ENCODE measurements around the gene LYPD8. TPM values are rescaled to one million over a fixed set of nuclear protein-coding genes. Genes with fewer than 3 reads are reported as not detected.

Gene LYPD8
- total and polyA plus RNA-seq, 2 donors from 2014 or later: 0.92 to 3.2 TPM

DNA sequence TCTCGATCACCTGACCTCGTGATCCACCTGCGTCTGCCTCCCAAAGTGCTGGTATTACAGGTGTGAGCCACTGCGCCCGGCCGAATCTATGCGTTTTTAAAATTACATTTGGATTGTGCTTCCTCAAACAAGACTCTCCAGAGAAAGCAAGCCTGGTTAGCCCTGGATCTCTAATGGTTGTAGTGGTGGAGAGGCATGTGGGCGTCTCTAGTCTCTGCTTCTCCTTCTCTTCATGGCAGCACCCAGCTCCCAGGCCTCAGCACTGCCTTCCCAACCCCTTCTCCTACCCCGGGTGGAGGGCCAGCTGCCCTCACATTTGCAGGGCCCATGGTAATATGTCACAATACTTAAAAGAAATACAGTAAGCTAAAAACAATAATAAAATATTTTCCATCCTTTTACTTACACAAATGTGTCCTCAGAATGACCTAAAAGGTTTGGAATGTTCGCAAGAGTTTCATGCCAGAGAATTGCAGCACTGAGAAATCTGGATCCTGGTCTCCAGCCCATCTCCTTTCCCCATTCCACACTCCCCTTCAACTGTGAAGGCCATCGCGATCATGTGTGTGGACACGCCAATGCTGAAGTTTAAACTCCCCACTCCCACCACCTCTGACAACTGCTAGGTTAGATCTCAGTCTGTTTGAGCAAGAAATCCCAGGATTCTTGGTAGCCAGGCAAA, 60.0 kb downstream of the LYPD8 start:
- Histone ChIP-seq H3K9me3 (ENCODE audit: control insufficient read depth in 2 of 3, insufficient read depth in 1 of 3, low read length in 3 of 3) (peaks cover 0 to 2% (median 0%) of the 10 kb centered on the region in 3 donors), H3K9ac (ENCODE audit: low read length in 3 of 3) (no peak overlapping the region), H3K27me3 (ENCODE audit: control insufficient read depth, insufficient read depth, low read length) (no peaks in the 10 kb centered on the region), H3K4me3 (ENCODE audit: low read length in 3 of 3) (no peak overlapping the region), H3K4me1 (ENCODE audit: control insufficient read depth in 2 of 3, insufficient read depth in 2 of 3, low read depth in 1 of 3, low read length in 3 of 3) (no peaks in the 10 kb centered on the region), H3K36me3 (ENCODE audit: control insufficient read depth in 2 of 3, insufficient read depth in 3 of 3, low read length in 3 of 3) (no peaks in the 10 kb centered on the region), H3K27ac (ENCODE audit: low read depth in 2 of 2, low read length in 2 of 2) (no peak overlapping the region)
- DNase-seq (peak in 1 of 5 donors; percentile 1), FAIRE-seq (no peak)
- TF ChIP-seq, protein P1, sequence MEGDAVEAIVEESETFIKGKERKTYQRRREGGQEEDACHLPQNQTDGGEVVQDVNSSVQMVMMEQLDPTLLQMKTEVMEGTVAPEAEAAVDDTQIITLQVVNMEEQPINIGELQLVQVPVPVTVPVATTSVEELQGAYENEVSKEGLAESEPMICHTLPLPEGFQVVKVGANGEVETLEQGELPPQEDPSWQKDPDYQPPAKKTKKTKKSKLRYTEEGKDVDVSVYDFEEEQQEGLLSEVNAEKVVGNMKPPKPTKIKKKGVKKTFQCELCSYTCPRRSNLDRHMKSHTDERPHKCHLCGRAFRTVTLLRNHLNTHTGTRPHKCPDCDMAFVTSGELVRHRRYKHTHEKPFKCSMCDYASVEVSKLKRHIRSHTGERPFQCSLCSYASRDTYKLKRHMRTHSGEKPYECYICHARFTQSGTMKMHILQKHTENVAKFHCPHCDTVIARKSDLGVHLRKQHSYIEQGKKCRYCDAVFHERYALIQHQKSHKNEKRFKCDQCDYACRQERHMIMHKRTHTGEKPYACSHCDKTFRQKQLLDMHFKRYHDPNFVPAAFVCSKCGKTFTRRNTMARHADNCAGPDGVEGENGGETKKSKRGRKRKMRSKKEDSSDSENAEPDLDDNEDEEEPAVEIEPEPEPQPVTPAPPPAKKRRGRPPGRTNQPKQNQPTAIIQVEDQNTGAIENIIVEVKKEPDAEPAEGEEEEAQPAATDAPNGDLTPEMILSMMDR (IDR thresholded peaks at IDR 0.05; ENCODE audit: borderline replicate concordance, extremely low read depth, insufficient read depth): no peak
- intact Hi-C loops (cut with DNase I): no loop called here

DNA sequence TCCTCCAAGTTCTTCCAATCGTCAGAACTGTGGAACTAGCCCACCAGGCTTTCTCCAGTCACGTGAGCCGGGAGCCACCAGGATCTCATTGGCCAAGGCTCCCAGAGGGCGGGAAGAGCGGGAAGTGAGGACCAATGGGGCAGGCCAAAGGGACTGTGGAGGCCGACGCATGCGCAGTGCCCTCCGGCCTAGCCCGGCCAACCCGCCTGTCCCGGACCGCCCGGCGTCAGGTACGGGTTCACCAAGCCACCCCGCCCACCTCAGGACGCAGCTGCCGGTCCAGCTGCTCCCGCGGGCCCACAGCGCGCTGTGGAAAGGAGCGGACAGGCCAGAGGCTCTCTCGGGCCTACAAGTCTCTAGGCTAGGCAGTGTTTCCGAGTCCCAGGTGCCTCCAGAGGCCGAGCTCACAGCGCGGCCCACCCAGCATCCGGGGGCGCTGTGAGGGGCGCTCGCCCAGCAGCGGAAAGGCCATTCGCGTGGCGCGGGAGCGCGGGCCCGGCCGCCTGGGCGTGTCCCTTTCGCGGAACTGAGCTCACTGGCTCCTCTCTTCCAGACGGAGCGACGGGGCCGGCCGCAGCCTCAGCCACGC, 63.9 kb downstream of the LYPD8 start:
- TF ChIP-seq, protein P1 (IDR thresholded peaks at IDR 0.05; ENCODE audit: borderline replicate concordance, extremely low read depth, insufficient read depth): no peak

More for the DNA sequence above, 63.9 kb downstream of the LYPD8 start:
- H3K9ac ChIP-seq (ENCODE audit: low read length in 3 of 3): no peak overlapping the region
- no peaks in the 10 kb centered on the region for H3K27me3 ChIP-seq (ENCODE audit: control insufficient read depth, insufficient read depth, low read length)
- no peak overlapping the region for H3K4me3 ChIP-seq (ENCODE audit: low read length in 3 of 3)
- DNase-seq: peak in 1 of 5 donors; percentile 71
- no peaks in the 10 kb centered on the region for H3K4me1 ChIP-seq (ENCODE audit: control insufficient read depth in 2 of 3, insufficient read depth in 2 of 3, low read depth in 1 of 3, low read length in 3 of 3)
- H3K36me3 ChIP-seq (ENCODE audit: control insufficient read depth in 2 of 3, insufficient read depth in 3 of 3, low read length in 3 of 3): no peaks in the 10 kb centered on the region
- H3K27ac ChIP-seq (ENCODE audit: low read depth in 2 of 2, low read length in 2 of 2): no peak overlapping the region
- intact Hi-C loops (cut with DNase I): no loop called here
- no peak for FAIRE-seq
- peaks cover 0 to 2% (median 0%) of the 10 kb centered on the region in 3 donors for H3K9me3 ChIP-seq (ENCODE audit: control insufficient read depth in 2 of 3, insufficient read depth in 1 of 3, low read length in 3 of 3)

Other genes starting within 250 kb of the LYPD8 start
- 0.06 TPM for gene OR2G6, start 247.7 kb downstream of the LYPD8 start, total RNA-seq
- 0.09 TPM for gene OR2G6, start 247.7 kb downstream of the LYPD8 start, polyA plus RNA-seq (ENCODE audit: insufficient read depth, low read depth, low replicate concordance)
- gene OR2T29, start 193.0 kb downstream of the LYPD8 start, total RNA-seq: not detected
- gene OR2T29, start 193.0 kb downstream of the LYPD8 start, polyA plus RNA-seq (ENCODE audit: insufficient read depth, low read depth, low replicate concordance): not detected
- not detected for gene OR2T34, start 181.0 kb downstream of the LYPD8 start, total RNA-seq
- not detected for gene OR2T34, start 181.0 kb downstream of the LYPD8 start, polyA plus RNA-seq (ENCODE audit: insufficient read depth, low read depth, low replicate concordance)
- gene OR2T10, start 158.1 kb downstream of the LYPD8 start, total RNA-seq: 0.41 TPM
- 1.1 TPM for gene OR2T10, start 158.1 kb downstream of the LYPD8 start, polyA plus RNA-seq (ENCODE audit: insufficient read depth, low read depth, low replicate concordance)
- gene OR2T11, start 120.7 kb downstream of the LYPD8 start, total RNA-seq: 0.57 TPM
- not detected for gene OR2T11, start 120.7 kb downstream of the LYPD8 start, polyA plus RNA-seq (ENCODE audit: insufficient read depth, low read depth, low replicate concordance)
- gene OR2T35, start 110.5 kb downstream of the LYPD8 start, total RNA-seq: 0.28 TPM
- gene OR2T35, start 110.5 kb downstream of the LYPD8 start, polyA plus RNA-seq (ENCODE audit: insufficient read depth, low read depth, low replicate concordance): not detected
- gene OR2T27, start 100.2 kb downstream of the LYPD8 start, total RNA-seq: not detected
- not detected for gene OR2T27, start 100.2 kb downstream of the LYPD8 start, polyA plus RNA-seq (ENCODE audit: insufficient read depth, low read depth, low replicate concordance)
- not detected for gene OR14I1, start 53.0 kb downstream of the LYPD8 start, total RNA-seq
- not detected for gene OR14I1, start 53.0 kb downstream of the LYPD8 start, polyA plus RNA-seq (ENCODE audit: insufficient read depth, low read depth, low replicate concordance)
- gene SH3BP5L, start 70.2 kb upstream of the LYPD8 start, total RNA-seq: 24.9 TPM
- gene SH3BP5L, start 70.2 kb upstream of the LYPD8 start, polyA plus RNA-seq (ENCODE audit: insufficient read depth, low read depth, low replicate concordance): 16.6 TPM
- 28.6 TPM for gene ZNF672, start 82.5 kb upstream of the LYPD8 start, total RNA-seq
- gene ZNF672, start 82.5 kb upstream of the LYPD8 start, polyA plus RNA-seq (ENCODE audit: insufficient read depth, low read depth, low replicate concordance): 25.0 TPM
- 29.6 TPM for gene ZNF692, start 103.3 kb upstream of the LYPD8 start, total RNA-seq
- gene ZNF692, start 103.3 kb upstream of the LYPD8 start, polyA plus RNA-seq (ENCODE audit: insufficient read depth, low read depth, low replicate concordance): 34.4 TPM
- 6.9 TPM for gene PGBD2, start 150.5 kb upstream of the LYPD8 start, total RNA-seq
- 3.4 TPM for gene PGBD2, start 150.5 kb upstream of the LYPD8 start, polyA plus RNA-seq (ENCODE audit: insufficient read depth, low read depth, low replicate concordance)

All from kidney (tissue), 14 donors.